ENCODE results near the gene USP14. TPM values are rescaled to one million over a fixed set of nuclear protein-coding genes. Genes with fewer than 3 reads are reported as not detected.

USP14 gene
- total and polyA plus RNA-seq, 2 of the 8 experiments (the other 6 are each of a cell fraction or from before 2014, with no cell fraction given), result 14.8 to 91.1 TPM

GRCh38 chr18:260547-260946 lies 102.2 kb downstream of the USP14 start:
- no peaks in the 10 kb centered on the region for H3K27me3 ChIP-seq (replicated peaks in 1 of 4; ENCODE audit: control insufficient read depth in 3 of 4, extremely low read depth in 1 of 4, insufficient read depth in 3 of 4, low read length in 3 of 4)
- H3K79me2 ChIP-seq (ENCODE audit: control insufficient read depth in 1 of 2, insufficient read depth in 2 of 2, low read length in 2 of 2), result peaks cover 0 to 13% of the 10 kb centered on the region in 2 experiments; a peak in 2 of 4 replicates
- DNase-seq (ENCODE audit: low read depth in 1 of 2, low spot score in 2 of 2) (no peak), FAIRE-seq (no peak)
- no peak overlapping the region for H4K5ac ChIP-seq (ENCODE audit: insufficient read length, low read depth, low read length)
- no peak overlapping the region for H3K4me3 ChIP-seq (ENCODE audit: extremely low read depth in 1 of 4, insufficient read depth in 2 of 4, low read depth in 3 of 4, low read length in 4 of 4)
- no peak overlapping the region for H3K56ac ChIP-seq (replicated peaks; ENCODE audit: insufficient read length, low read depth, low read length)
- H3K36me3 ChIP-seq (ENCODE audit: control insufficient read depth in 2 of 4, insufficient read depth in 4 of 4, low read length in 3 of 4), result peaks cover 6 to 85% (median 45%) of the 10 kb centered on the region in 4 experiments
- H2AK5ac ChIP-seq (ENCODE audit: low read depth, low read length), result no peak overlapping the region
- no peak overlapping the region for H3K9ac ChIP-seq (replicated peaks in 1 of 4; ENCODE audit: extremely low read depth in 1 of 4, low read depth in 3 of 4, low read length in 3 of 4)
- no peaks in the 10 kb centered on the region for H3K23me2 ChIP-seq (ENCODE audit: low read depth, low read length)
- no peak overlapping the region for H4K91ac ChIP-seq (replicated peaks; ENCODE audit: insufficient read length, low read length)
- H3K4ac ChIP-seq (replicated peaks; ENCODE audit: insufficient read length, low read depth, low read length), result no peak overlapping the region
- H2BK20ac ChIP-seq (ENCODE audit: low read length), result no peak overlapping the region
- no peak overlapping the region for H3K18ac ChIP-seq (ENCODE audit: extremely low read depth, low read length)
- no peaks in the 10 kb centered on the region for H3K4me1 ChIP-seq (replicated peaks in 1 of 4; ENCODE audit: control insufficient read depth in 3 of 4, insufficient read depth in 4 of 4, low read length in 3 of 4)
- H2BK120ac ChIP-seq (replicated peaks; ENCODE audit: low read depth, low read length), result no peak overlapping the region
- peaks cover 0 to 7% of the 10 kb centered on the region in 2 experiments for H4K20me1 ChIP-seq (replicated peaks in 1 of 2; ENCODE audit: control insufficient read depth in 1 of 2, insufficient read depth in 2 of 2, low read length in 2 of 2)
- H2BK12ac ChIP-seq (ENCODE audit: low read depth, low read length), result no peak overlapping the region
- no peak overlapping the region for H3K14ac ChIP-seq (ENCODE audit: insufficient read length)
- no peak overlapping the region for H2BK5ac ChIP-seq (ENCODE audit: low read depth, low read length)
- ChIA-PET CTCF (ENCODE audit: partially characterized antibody) (no interaction called here), POLR2A (ENCODE audit: partially characterized antibody) (interaction anchor here (1.0 kb wide), 1 partner anchor 30 kb away, joined by 3 read pairs; no protein-coding TSS in a partner anchor)
- 90% methylated on average over 2 of the region's 2 CpGs; no CpG with 5 or more reads in 1 of the 2 experiments for WGBS, 2 experiments (ENCODE audit: extremely low coverage in 1 of 2, insufficient coverage in 1 of 2, insufficient read length in 1 of 2, insufficient replicate concordance in 2 of 2, low coverage in 1 of 2, low lambda C conversion rate in 2 of 2, missing lambda C conversion rate in 1 of 2)
- no peaks in the 10 kb centered on the region for H3K79me1 ChIP-seq (ENCODE audit: low read depth, low read length)
- no peak overlapping the region for H3K4me2 ChIP-seq (ENCODE audit: insufficient read depth in 1 of 2, low read depth in 2 of 2, low read length in 2 of 2)
- H3K23ac ChIP-seq (ENCODE audit: insufficient read length), result no peak overlapping the region
- no peak overlapping the region for H2AFZ ChIP-seq (ENCODE audit: low read length)
- H4K8ac ChIP-seq (ENCODE audit: extremely low read depth, insufficient read depth, low read length), result no peak overlapping the region
- no peak overlapping the region for H2BK15ac ChIP-seq (ENCODE audit: low read length)
- H3K27ac ChIP-seq (ENCODE audit: low read depth, low read length), result no peak overlapping the region
- H3K9me3 ChIP-seq (ENCODE audit: insufficient read depth in 2 of 2, low read depth in 1 of 2, low read length in 1 of 2), result no peaks in the 10 kb centered on the region
- no peak for TF ChIP-seq RXRA (IDR thresholded peaks at IDR 0.05; ENCODE audit: insufficient read depth, low read depth, low read length)
- no peak for TF ChIP-seq YY1 (IDR thresholded peaks at IDR 0.05; ENCODE audit: low read depth, low read length)
- TF ChIP-seq SP1 (IDR thresholded peaks at IDR 0.05; ENCODE audit: low read depth, low read length), result no peak
- no peak for TF ChIP-seq KDM5A (IDR thresholded peaks at IDR 0.05; ENCODE audit: low read length)
- TF ChIP-seq RFX5 (IDR thresholded peaks at IDR 0.05; ENCODE audit: borderline replicate concordance, low read depth, low read length), result no peak
- no peak for TF ChIP-seq JUND (IDR thresholded peaks at IDR 0.05; ENCODE audit: low read length)
- no peak for TF ChIP-seq BCL11A (IDR thresholded peaks at IDR 0.05; ENCODE audit: low read depth in 2 of 2, low read length in 2 of 2)
- no peak for TF ChIP-seq ASH2L (IDR thresholded peaks at IDR 0.05; ENCODE audit: low read length)
- no peak for TF ChIP-seq SP4 (IDR thresholded peaks at IDR 0.05; ENCODE audit: low read length)
- no peak for TF ChIP-seq ATF3 (IDR thresholded peaks at IDR 0.05; ENCODE audit: insufficient read depth, low read depth, low read length)
- no peak for TF ChIP-seq KDM4A (IDR thresholded peaks at IDR 0.05; ENCODE audit: low read depth, low read length, severe bottlenecking)
- no peak for TF ChIP-seq RAD21 (IDR thresholded peaks at IDR 0.05 in 1 of 2, conservative IDR thresholded peaks at IDR 0.05 in 1 of 2; ENCODE audit: low read depth in 2 of 2, low read length in 2 of 2)
- TF ChIP-seq ZNF274 (IDR thresholded peaks at IDR 0.05; ENCODE audit: borderline replicate concordance, extremely low read depth, low read length), result no peak
- no peak for TF ChIP-seq RBBP5 (IDR thresholded peaks at IDR 0.05; ENCODE audit: borderline replicate concordance, low read depth, low read length)
- TF ChIP-seq CBX5 (IDR thresholded peaks at IDR 0.05; ENCODE audit: low read depth, low read length), result no peak
